Left ventricle myocardium superior (tissue), 1 donor: Measurements from ENCODE around the gene OR11G2. TPM values are rescaled to one million over a fixed set of nuclear protein-coding genes. Genes with fewer than 3 reads are reported as not detected.
A peak's percentile ranks its signal among the peaks of the same experiment; 100 is the strongest.
"Not testable (repeated sequence)": the region's sequence is repeated elsewhere in the genome, so short reads cannot be mapped to it uniquely, and the experiment has no call there.

Source experiments
- ATAC-seq: fragments of 200-7000 bp; cut with Tn5 transposase; one replicate; pipeline ENCODE4 v1.9.1; 2020; ENCODE audit warnings: mild to moderate bottlenecking, moderate library complexity
- DNase-seq: peaks from one replicate; pipeline ENCODE4 v3.0.0-alpha.2; 2020
- intact Hi-C: fragments of 100-400 bp; cut with micrococcal nuclease; formaldehyde crosslinking; loops from one replicate; pipeline ENCODE4 v1.11.0; 2022
- long read RNA-seq: library from polyadenylated mRNA; unstranded; transcript quantifications from one replicate; pipeline ENCODE4 v2.0.0, GENCODE V29; 2021
- total RNA-seq: library from RNA; stranded (reverse); fragmentation: NEBNext Ultra II Directional; extraction: Animal tissue kit (Norgen Biotek cat#: 25700); gene quantifications from one replicate; pipeline ENCODE4 v1.2.1, GENCODE V29; 2021
- donor health status: DM: no; HTN: yes; CAD: no; lungs with severe emphysema.

OR11G2 gene
- not detected for total RNA-seq
- long read RNA-seq, result 0 reads

DNA sequence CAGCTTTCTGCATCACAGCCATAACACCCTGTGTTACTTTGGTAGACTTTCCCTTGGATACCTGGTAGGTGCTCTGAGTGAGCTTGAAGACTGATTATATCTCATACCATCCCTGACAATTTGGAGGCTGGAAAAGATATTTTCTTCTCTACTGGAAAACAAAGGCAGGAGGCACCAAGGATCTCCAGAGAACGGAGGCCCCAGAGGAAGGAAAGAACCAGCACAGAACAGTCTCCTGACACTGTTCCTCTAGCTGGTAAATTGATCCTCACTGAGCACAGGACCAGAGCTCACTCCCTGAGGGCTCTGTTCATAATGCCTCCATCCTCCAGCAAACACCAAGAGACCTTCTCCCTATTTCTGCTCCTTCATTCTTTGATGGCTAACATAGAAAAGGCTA lies at the start of gene OR11G2:
Gene OR11G2 (plus strand): TSS at position 301 of the 400 bp plus-strand sequence. CDS start 6,542 bp downstream, outside the sequence.
- intact Hi-C loops, result no loop called here
- no peak for ATAC-seq
- DNase-seq, result no peak

GRCh38 chr14:20143911-20144310 lies 46.8 kb upstream of the OR11G2 start:
- ATAC-seq, result no peak
- DNase-seq, result no peak
- intact Hi-C loops, result no loop called here

DNA sequence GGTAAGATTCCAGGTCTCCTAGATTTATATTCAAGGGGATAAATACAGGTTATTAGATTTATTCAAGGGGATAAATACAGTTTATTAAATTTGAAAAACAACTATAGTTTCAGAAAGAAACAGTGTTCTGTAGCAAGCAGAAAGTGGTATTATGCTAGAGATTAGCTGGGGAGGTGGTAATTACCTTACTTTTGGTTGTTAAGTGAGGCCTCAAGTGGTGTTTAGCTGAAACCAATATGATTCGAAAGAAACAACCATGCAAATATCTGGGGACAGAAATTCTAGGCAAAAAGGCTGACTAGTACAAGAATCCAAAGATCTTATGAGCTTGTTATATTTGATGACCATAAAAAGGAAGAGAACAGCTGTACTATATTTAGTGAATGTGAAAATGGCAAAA lies 45.9 kb upstream of the OR11G2 start:
- ATAC-seq, result no peak
- no peak for DNase-seq
- intact Hi-C loops, result no loop called here

DNA sequence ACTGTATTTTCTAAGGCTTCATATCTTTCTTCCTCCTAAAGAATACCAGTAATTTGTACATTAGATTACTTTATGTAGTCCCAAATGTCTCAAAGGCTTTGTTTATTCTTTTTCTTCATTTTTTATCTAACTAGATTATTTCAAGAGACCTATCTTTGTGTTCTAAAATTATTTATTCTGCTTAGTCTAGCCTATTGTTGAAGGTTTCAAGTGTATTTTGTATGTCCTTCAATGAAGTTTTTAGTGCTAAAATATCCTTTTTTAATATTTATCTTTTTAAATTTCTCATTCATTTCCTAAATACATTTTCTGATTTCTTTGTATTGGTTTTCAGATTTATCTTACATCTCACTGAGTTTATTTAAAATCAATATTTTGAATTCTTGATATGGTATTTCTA lies 26.2 kb upstream of the OR11G2 start:
- intact Hi-C loops, result no loop called here
- ATAC-seq (no peak), DNase-seq (no peak)

- ATAC-seq (no peak), DNase-seq (no peak)
- intact Hi-C loops, result no loop called here
These were observed 23.6 kb upstream of the OR11G2 start for GRCh38 chr14:20167091-20167490.

GRCh38 chr14:20169852-20170251 lies 20.8 kb upstream of the OR11G2 start:
- intact Hi-C loops, DNase-seq, ATAC-seq: not testable (repeated sequence)

DNA sequence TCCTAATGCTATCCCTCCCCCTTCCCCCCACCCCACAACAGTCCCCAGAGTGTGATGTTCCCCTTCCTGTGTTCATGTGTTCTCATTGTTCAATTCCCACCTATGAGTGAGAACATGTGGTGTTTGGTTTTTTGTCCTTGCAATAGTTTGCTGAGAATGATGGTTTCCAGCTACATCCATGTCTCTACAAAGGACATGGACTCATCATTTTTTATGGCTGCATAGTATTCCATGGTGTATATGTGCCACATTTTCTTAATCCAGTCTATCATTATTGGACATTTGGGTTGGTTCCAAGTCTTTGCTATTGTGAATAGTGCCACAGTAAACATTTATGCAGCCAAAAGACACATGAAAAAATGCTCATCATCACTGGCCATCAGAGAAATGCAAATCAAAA lies 16.5 kb upstream of the OR11G2 start:
- DNase-seq, intact Hi-C loops, ATAC-seq: not testable (repeated sequence)

- ATAC-seq (no peak), DNase-seq (no peak)
- intact Hi-C loops, result no loop called here
These were observed 14.4 kb upstream of the OR11G2 start for GRCh38 chr14:20176330-20176729.

DNA sequence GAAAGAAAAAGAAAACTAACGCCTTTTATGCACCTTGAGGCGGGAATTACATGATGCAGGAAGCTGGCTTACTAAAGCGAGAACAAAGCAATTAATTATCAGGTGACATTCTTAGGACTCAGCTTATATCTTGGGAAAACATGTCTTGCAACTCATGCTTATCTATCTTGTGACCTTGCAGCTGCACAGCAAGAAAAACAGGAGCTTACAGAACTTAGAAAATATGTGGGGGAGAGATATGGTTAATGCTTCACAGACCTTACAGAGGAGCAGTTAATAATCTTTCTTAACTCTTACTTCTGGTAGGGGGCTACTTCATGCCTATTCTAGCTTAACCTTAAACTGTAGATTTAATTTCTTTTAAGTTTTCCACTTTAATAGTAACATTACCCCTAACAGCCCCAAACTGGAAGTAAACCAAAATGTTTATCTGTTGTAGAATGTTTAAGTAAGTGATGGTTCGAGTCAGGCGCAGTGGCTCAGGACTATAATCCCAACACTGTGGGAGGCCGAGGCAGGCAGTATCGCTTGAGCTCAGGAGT lies 13.2 kb upstream of the OR11G2 start:
- no peak for ATAC-seq
- intact Hi-C loops, result no loop called here
- DNase-seq, result no peak

- ATAC-seq (peak; percentile 71), DNase-seq (peak; percentile 29)
These were observed 11.5 kb upstream of the OR11G2 start for GRCh38 chr14:20179218-20179617.

GRCh38 chr14:20179880-20180279 lies 10.8 kb upstream of the OR11G2 start:
- DNase-seq (no peak), ATAC-seq (peak; percentile 74)
- intact Hi-C loops, result no loop called here

More at GRCh38 chr14:20179218-20179617, 11.5 kb upstream of the OR11G2 start:
- intact Hi-C loops, result no loop called here

GRCh38 chr14:20180486-20180885 lies 10.2 kb upstream of the OR11G2 start:
- intact Hi-C loops, result no loop called here
- ATAC-seq (peak; percentile 18), DNase-seq (no peak)

DNA sequence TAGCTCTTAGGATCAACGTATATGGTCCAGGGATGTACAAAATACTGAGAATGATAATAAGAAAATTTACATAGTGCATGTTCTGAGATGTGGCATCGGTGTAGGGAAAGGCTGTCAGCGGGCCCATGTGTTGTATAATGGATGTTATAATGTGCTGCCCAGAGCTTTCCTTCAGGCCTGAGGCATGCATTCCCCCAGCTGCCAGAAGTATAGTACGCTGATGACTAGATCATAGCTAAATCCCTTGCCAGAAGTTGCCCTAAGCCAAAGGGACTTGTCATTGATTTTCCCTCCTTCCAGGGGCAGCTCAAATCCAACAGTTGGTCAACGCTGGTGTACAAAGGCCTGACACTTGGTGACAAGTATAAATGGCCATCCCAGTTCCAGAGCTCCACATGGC lies 6.5 kb upstream of the OR11G2 start:
- ATAC-seq (no peak), DNase-seq (no peak)
- intact Hi-C loops, result no loop called here

- ATAC-seq (no peak), DNase-seq (no peak)
- intact Hi-C loops, result no loop called here
These were observed 700 bp downstream of the OR11G2 start for GRCh38 chr14:20191396-20191795.

- intact Hi-C loops, result no loop called here
- ATAC-seq, result no peak
- no peak for DNase-seq
These were observed 3.4 kb downstream of the OR11G2 start for GRCh38 chr14:20194101-20194500.

- intact Hi-C loops, ATAC-seq, DNase-seq: not testable (repeated sequence)
These were observed 4.5 kb downstream of the OR11G2 start for GRCh38 chr14:20195170-20195569.

GRCh38 chr14:20195911-20196310 lies 5.2 kb downstream of the OR11G2 start:
- DNase-seq (no peak), ATAC-seq (no peak)
- intact Hi-C loops, result no loop called here

DNA sequence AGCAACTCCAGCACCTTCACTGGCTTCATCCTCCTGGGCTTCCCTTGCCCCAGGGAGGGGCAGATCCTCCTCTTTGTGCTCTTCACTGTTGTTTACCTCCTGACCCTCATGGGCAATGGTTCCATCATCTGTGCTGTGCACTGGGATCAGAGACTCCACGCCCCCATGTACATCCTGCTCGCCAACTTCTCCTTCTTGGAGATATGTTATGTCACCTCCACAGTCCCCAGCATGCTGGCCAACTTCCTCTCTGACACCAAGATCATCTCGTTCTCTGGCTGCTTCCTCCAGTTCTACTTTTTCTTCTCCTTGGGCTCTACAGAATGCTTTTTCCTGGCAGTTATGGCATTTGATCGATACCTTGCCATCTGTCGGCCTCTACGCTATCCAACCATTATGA lies 6.8 kb downstream of the OR11G2 start:
- intact Hi-C loops, result no loop called here
- ATAC-seq (no peak), DNase-seq (no peak)

- DNase-seq (no peak), ATAC-seq (no peak)
- intact Hi-C loops, result no loop called here
These were observed 8.3 kb downstream of the OR11G2 start for GRCh38 chr14:20198991-20199390.

GRCh38 chr14:20204721-20205120 lies 14.0 kb downstream of the OR11G2 start:
- ATAC-seq (no peak), DNase-seq (no peak)
- intact Hi-C loops, result no loop called here

DNA sequence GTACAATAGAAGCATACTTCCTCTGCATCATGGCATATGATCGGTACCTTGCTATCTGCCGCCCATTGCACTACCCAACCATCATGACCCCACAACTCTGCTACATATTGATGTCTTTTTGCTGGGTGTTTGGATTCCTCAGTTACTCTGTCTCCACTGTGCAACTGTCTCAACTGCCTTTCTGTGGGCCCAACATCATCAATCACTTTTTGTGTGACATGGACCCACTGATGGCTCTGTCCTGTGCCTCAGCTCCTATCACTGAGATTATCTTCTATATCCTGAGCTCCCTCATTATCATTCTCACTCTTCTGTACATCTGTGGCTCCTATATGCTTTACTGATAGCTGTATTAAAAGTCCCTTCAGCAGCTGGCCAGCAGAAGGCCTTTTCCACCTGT lies 18.9 kb downstream of the OR11G2 start:
- no peak for ATAC-seq
- DNase-seq, result no peak
- intact Hi-C loops, result no loop called here

DNA sequence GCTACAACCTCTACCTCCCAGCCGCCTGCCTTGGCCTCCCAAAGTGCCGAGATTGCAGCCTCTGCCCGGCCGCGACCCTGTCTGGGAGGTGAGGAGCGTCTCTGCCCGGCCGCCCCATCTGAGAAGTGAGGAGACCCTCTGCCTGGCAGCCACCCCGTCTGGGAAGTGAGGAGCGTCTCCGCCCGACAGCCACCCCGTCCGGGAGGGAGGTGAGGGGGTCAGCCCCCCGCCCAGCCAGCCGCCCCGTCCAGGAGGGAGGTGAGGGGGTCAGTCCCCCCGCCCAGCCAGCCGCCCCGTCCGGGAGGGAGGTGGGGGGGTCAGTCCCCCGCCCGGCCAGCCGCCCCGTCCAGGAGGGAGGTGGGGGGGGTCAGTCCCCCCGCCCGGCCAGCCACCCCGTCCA lies 21.7 kb downstream of the OR11G2 start:
- intact Hi-C loops, ATAC-seq, DNase-seq: not testable (repeated sequence)
